Measurements from ENCODE around the gene PROCA1. TPM values are rescaled to one million over a fixed set of nuclear protein-coding genes. Genes with fewer than 3 reads are reported as not detected.

The PROCA1 gene
- total and polyA plus RNA-seq, 9 of the 15 experiments (the other 6 are each of a cell fraction or from before 2014, with no cell fraction given): 0.78 to 16.2 (median 5.6) TPM

DNA sequence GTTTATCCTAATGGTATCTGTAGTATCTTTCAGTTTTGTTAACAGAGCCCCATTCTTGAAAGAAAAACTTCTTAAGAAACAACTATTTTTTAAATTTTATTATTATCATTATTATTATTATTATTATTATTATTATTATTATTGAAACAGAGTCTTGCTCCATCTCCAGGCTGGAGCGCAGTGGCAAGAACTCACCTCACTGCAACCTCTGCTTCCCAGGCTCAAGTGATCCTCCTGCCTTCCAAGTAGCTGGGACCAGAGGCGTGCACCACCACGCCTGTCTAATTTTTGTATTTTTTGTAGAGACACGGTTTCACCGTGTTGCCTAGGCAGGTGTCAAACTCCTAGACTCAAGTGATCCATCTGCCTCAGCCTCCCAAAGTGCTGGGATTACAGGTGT lies 26.3 kb downstream of the PROCA1 start:
- intact Hi-C loops (cut with micrococcal nuclease) (no loop called here), in situ Hi-C loops (cut with MboI) (no loop called here)
- Histone ChIP-seq H2AFZ (ENCODE audit: low read depth, low read length) (no peak overlapping the region), H3K9me1 (ENCODE audit: control insufficient read depth, insufficient read depth, low read length) (no peaks in the 10 kb centered on the region), H3K27me3 (ENCODE audit: control insufficient read depth in 2 of 2, insufficient read depth in 2 of 2, low read length in 2 of 2) (no peaks in the 10 kb centered on the region), H3K9ac (ENCODE audit: insufficient read depth in 1 of 2, low read depth in 2 of 2, low read length in 2 of 2) (no peak overlapping the region), H3K79me2 (ENCODE audit: control insufficient read depth, insufficient read depth, low read length) (no peaks in the 10 kb centered on the region), H3K27ac (ENCODE audit: extremely low read depth, low read depth, low read length) (no peak overlapping the region), H4K20me1 (replicated peaks; ENCODE audit: control insufficient read depth, insufficient read depth, low read length) (no peaks in the 10 kb centered on the region), H3K4me2 (ENCODE audit: insufficient read depth, low read length) (no peak overlapping the region), H3K4me1 (replicated peaks in 1 of 2; ENCODE audit: control insufficient read depth in 2 of 2, insufficient read depth in 2 of 2, low read length in 2 of 2) (no peaks in the 10 kb centered on the region), H3K4me3 (no peak overlapping the region), H3K9me3 (replicated peaks; ENCODE audit: control insufficient read depth, insufficient read depth, low read depth, low read length) (no peaks in the 10 kb centered on the region), H3K36me3 (ENCODE audit: control insufficient read depth, insufficient read depth, low read length) (peaks cover 97% of the 10 kb centered on the region)
- ATAC-seq (no peak), FAIRE-seq (no peak), DNase-seq (ENCODE audit: extremely low read depth in 1 of 4, low spot score in 3 of 4) (no peak)
- 92% methylated on average over 5 of the region's 5 CpGs for WGBS (ENCODE audit: insufficient coverage, low coverage, missing lambda C conversion rate)
- BruUV-seq (replicated peaks): no TSS peak
- POLR2A ChIA-PET: interaction anchor here (0.6 to 0.9 kb wide), 2 partner anchors 9 to 58 kb away, joined by 3 read pairs; no protein-coding TSS in a partner anchor
- CTCF ChIA-PET (ENCODE audit: low intra/inter-chr PET ratio): interaction anchor here (0.6 kb wide), 2 partner anchors 14 to 427 kb away, joined by 3 to 4 read pairs; no protein-coding TSS in a partner anchor
- TF ChIP-seq MEF2A (IDR thresholded peaks at IDR 0.05; ENCODE audit: control insufficient read depth, low read depth, low read length) (no peak), ZNF184 (CRISPR knock-in tag; IDR thresholded peaks at IDR 0.05) (no peak)

DNA sequence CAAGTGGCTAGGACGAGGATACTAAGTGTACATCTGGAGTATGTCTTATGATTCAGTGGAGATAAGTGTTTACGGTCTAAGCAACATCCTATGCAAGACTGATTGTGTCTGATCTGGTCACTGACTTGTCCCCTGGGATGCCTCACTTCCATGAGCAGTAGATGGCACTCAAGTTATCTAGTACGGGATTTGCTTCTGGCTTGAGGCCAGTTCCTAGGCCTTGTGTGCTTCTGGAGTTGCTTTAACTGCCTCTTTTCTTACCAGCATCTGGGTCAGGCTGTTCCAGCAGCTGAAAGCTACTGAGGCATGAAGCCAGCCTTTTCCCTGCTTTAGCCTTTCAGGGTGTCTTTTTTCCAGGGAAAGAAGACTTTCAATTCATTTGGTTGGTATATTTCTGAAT lies 26.7 kb downstream of the PROCA1 start:
- H3K9ac ChIP-seq (ENCODE audit: insufficient read depth in 1 of 2, low read depth in 2 of 2, low read length in 2 of 2): no peak overlapping the region
- POLR2A ChIA-PET: no interaction called here
- TF ChIP-seq, protein P1, sequence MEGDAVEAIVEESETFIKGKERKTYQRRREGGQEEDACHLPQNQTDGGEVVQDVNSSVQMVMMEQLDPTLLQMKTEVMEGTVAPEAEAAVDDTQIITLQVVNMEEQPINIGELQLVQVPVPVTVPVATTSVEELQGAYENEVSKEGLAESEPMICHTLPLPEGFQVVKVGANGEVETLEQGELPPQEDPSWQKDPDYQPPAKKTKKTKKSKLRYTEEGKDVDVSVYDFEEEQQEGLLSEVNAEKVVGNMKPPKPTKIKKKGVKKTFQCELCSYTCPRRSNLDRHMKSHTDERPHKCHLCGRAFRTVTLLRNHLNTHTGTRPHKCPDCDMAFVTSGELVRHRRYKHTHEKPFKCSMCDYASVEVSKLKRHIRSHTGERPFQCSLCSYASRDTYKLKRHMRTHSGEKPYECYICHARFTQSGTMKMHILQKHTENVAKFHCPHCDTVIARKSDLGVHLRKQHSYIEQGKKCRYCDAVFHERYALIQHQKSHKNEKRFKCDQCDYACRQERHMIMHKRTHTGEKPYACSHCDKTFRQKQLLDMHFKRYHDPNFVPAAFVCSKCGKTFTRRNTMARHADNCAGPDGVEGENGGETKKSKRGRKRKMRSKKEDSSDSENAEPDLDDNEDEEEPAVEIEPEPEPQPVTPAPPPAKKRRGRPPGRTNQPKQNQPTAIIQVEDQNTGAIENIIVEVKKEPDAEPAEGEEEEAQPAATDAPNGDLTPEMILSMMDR (IDR thresholded peaks at IDR 0.05 in 2 of 3, conservative IDR thresholded peaks at IDR 0.05 in 1 of 3; ENCODE audit: insufficient read depth in 2 of 3, low read depth in 1 of 3, low read length in 3 of 3): peak; percentile 15 to 56 (median 35); a peak in 3 of 6 replicates
- TF ChIP-seq, protein P2, sequence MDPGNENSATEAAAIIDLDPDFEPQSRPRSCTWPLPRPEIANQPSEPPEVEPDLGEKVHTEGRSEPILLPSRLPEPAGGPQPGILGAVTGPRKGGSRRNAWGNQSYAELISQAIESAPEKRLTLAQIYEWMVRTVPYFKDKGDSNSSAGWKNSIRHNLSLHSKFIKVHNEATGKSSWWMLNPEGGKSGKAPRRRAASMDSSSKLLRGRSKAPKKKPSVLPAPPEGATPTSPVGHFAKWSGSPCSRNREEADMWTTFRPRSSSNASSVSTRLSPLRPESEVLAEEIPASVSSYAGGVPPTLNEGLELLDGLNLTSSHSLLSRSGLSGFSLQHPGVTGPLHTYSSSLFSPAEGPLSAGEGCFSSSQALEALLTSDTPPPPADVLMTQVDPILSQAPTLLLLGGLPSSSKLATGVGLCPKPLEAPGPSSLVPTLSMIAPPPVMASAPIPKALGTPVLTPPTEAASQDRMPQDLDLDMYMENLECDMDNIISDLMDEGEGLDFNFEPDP (CRISPR knock-in tag; IDR thresholded peaks at IDR 0.05): no peak
- no peak for TF ChIP-seq CBFA2T3 (IDR thresholded peaks at IDR 0.05)
- TF ChIP-seq CHD4 (IDR thresholded peaks at IDR 0.05; ENCODE audit: insufficient read depth, insufficient replicate concordance, low read depth, low read length, poor library complexity, severe bottlenecking): no peak
- TF ChIP-seq SMC3 (conservative IDR thresholded peaks at IDR 0.05; ENCODE audit: insufficient read depth, low read depth, low read length): 0 out of 2 replicates have a peak, but pooled peaks have one; percentile 13
- TF ChIP-seq NFIC (IDR thresholded peaks at IDR 0.05): peak; percentile 97
- TF ChIP-seq, protein P3, sequence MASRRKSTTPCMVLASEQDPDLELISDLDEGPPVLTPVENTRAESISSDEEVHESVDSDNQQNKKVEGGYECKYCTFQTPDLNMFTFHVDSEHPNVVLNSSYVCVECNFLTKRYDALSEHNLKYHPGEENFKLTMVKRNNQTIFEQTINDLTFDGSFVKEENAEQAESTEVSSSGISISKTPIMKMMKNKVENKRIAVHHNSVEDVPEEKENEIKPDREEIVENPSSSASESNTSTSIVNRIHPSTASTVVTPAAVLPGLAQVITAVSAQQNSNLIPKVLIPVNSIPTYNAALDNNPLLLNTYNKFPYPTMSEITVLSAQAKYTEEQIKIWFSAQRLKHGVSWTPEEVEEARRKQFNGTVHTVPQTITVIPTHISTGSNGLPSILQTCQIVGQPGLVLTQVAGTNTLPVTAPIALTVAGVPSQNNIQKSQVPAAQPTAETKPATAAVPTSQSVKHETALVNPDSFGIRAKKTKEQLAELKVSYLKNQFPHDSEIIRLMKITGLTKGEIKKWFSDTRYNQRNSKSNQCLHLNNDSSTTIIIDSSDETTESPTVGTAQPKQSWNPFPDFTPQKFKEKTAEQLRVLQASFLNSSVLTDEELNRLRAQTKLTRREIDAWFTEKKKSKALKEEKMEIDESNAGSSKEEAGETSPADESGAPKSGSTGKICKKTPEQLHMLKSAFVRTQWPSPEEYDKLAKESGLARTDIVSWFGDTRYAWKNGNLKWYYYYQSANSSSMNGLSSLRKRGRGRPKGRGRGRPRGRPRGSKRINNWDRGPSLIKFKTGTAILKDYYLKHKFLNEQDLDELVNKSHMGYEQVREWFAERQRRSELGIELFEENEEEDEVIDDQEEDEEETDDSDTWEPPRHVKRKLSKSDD (conservative IDR thresholded peaks at IDR 0.05; ENCODE audit: low read length): no peak

More for the DNA sequence above, 26.7 kb downstream of the PROCA1 start:
- H4K20me1 ChIP-seq (replicated peaks; ENCODE audit: control insufficient read depth, insufficient read depth, low read length): no peaks in the 10 kb centered on the region
- peak in 2 of 4 experiments; percentile 44 to 61 for DNase-seq (ENCODE audit: extremely low read depth in 1 of 4, low spot score in 3 of 4)
- WGBS (ENCODE audit: insufficient coverage, low coverage, missing lambda C conversion rate): 55% methylated on average over 3 of the region's 3 CpGs
- H3K27me3 ChIP-seq (ENCODE audit: control insufficient read depth in 2 of 2, insufficient read depth in 2 of 2, low read length in 2 of 2): no peaks in the 10 kb centered on the region
- H3K36me3 ChIP-seq (ENCODE audit: control insufficient read depth, insufficient read depth, low read length): peaks cover 95% of the 10 kb centered on the region
- no peak overlapping the region for H3K27ac ChIP-seq (ENCODE audit: extremely low read depth, low read depth, low read length)
- no peaks in the 10 kb centered on the region for H3K9me1 ChIP-seq (ENCODE audit: control insufficient read depth, insufficient read depth, low read length)
- FAIRE-seq: peak; percentile 81
- no peak overlapping the region for H3K4me2 ChIP-seq (ENCODE audit: insufficient read depth, low read length)
- H3K4me3 ChIP-seq: no peak overlapping the region
- H2AFZ ChIP-seq (ENCODE audit: low read depth, low read length): no peak overlapping the region
- no peaks in the 10 kb centered on the region for H3K4me1 ChIP-seq (replicated peaks in 1 of 2; ENCODE audit: control insufficient read depth in 2 of 2, insufficient read depth in 2 of 2, low read length in 2 of 2)
- in situ Hi-C loops (cut with MboI): no loop called here
- H3K79me2 ChIP-seq (ENCODE audit: control insufficient read depth, insufficient read depth, low read length): no peaks in the 10 kb centered on the region
- BruUV-seq (replicated peaks): no TSS peak
- peak; percentile 54; the same call in 2 of the 3 replicates for ATAC-seq
- H3K9me3 ChIP-seq (replicated peaks; ENCODE audit: control insufficient read depth, insufficient read depth, low read depth, low read length): no peaks in the 10 kb centered on the region
- intact Hi-C loops (cut with micrococcal nuclease): no loop called here
- CTCF ChIA-PET (ENCODE audit: low intra/inter-chr PET ratio): interaction anchor here (0.7 kb wide), 1 partner anchor 432 kb away, joined by 4 read pairs; no protein-coding TSS in a partner anchor
